Spleen (tissue), 11 donors: ENCODE results near the gene FRS3. TPM values are rescaled to one million over a fixed set of nuclear protein-coding genes. Genes with fewer than 3 reads are reported as not detected.

Experiments
- DNase-seq: peaks from one replicate; pipeline ENCODE4 v3.0.0-alpha.2; 2020
- H3K27ac ChIP-seq, 8 donors: fragments of 200-600 bp; sonication (generic) in 7 of 8; 1 replicate in 4 of 8; 2 replicates in 4 of 8; pipeline versions ENCODE4 v1.5.0 to v1.8.0; 2016 to 2021; ENCODE audit warnings: inconsistent platforms in 4 of 8, mild to moderate bottlenecking in 4 of 8, moderate library complexity in 1 of 8
- H3K27me3 ChIP-seq, 7 donors: fragments of 200-600 bp; sonication (generic) in 6 of 7; replicated peaks in 1 of 7; 1 replicate in 4 of 7; 2 replicates in 3 of 7; pipeline versions ENCODE4 v1.5.0 to v1.8.0; 2016 to 2021; ENCODE audit warnings: inconsistent platforms in 3 of 7, mild to moderate bottlenecking in 1 of 7
- H3K36me3 ChIP-seq, 6 donors: fragments of 200-600 bp; sonication (generic) in 5 of 6; 1 replicate in 4 of 6; 2 replicates in 2 of 6; pipeline versions ENCODE4 v1.5.0 to v1.8.0; 2016 to 2021; ENCODE audit warnings: inconsistent platforms in 2 of 6
- H3K4me1 ChIP-seq, 6 donors: fragments of 200-600 bp; sonication (generic) in 5 of 6; 1 replicate in 3 of 6; 2 replicates in 3 of 6; pipeline versions ENCODE4 v1.5.0 to v1.8.0; 2016 to 2021; ENCODE audit warnings: inconsistent platforms in 3 of 6
- H3K4me3 ChIP-seq, 8 donors: fragments of 200-600 bp; sonication (generic) in 7 of 8; 1 replicate in 4 of 8; 2 replicates in 4 of 8; pipeline versions ENCODE4 v1.5.0 to v1.8.0; 2016 to 2021; ENCODE audit warnings: inconsistent platforms in 4 of 8, mild to moderate bottlenecking in 4 of 8, moderate library complexity in 2 of 8
- H3K9me3 ChIP-seq, 8 donors: fragments of 200-600 bp; sonication (generic) in 7 of 8; 1 replicate in 4 of 8; 2 replicates in 4 of 8; pipeline versions ENCODE4 v1.5.0 to v1.8.0; 2016 to 2021; ENCODE audit warnings: inconsistent platforms in 4 of 8
- CTCF ChIP-seq, 11 experiments: fragments of 200-600 bp in 7 of 11; fragments of 450-650 bp in 4 of 11; sonication (generic) in 4 of 11; IDR thresholded peaks in 8 of 11; conservative IDR thresholded peaks in 3 of 11; 1 replicate in 7 of 11; 2 replicates in 4 of 11; pipeline versions ENCODE4 v1.4.0 to v1.8.0; 2016 to 2021; ENCODE audit warnings: antibody characterized with exemption in 11 of 11, inconsistent platforms in 4 of 11, mild to moderate bottlenecking in 1 of 11
- POLR2A ChIP-seq, 3 donors: fragments of 450-650 bp; IDR thresholded peaks; one replicate each; pipeline ENCODE4 v1.5.1; 2017; ENCODE audit warnings: antibody characterized with exemption in 3 of 3, mild to moderate bottlenecking in 1 of 3
- POLR2AphosphoS5 ChIP-seq, 3 donors: sonication (generic); formaldehyde crosslinking; IDR thresholded peaks; one replicate each; pipeline ENCODE4 v1.5.1; 2017; ENCODE audit warnings: antibody characterized with exemption in 3 of 3
- WGBS, 5 donors: extraction: QIAGEN DNeasy Blood & Tissue Kit in 3 of 5; methylation state at CpG; one replicate each; pipeline versions ENCODE4 v1.1.5 to v1.1.7; 2013 to 2018; 5-methylcytosine and 5-hydroxymethylcytosine counted together
- intact Hi-C: fragments of 100-400 bp; cut with DNase I; formaldehyde crosslinking; loops from one replicate; pipeline ENCODE4 v1.15.0; 2023; ENCODE audit warnings: low total_unique reads
- polyA plus RNA-seq, 3 donors: library from polyadenylated mRNA; stranded (reverse); fragments of 200-250 nt; gene quantifications; one replicate each; pipeline ENCODE4 v1.2.1, GENCODE V29; 2013
- total RNA-seq, 7 donors: library from RNA; depleted of rRNA in 3 of 7; stranded (reverse); fragments of >200 nt in 3 of 7; fragmentation: NEBNext Ultra II Directional in 4 of 7; extraction: Animal tissue kit (Norgen Biotek cat#: 25700) in 4 of 7; gene quantifications; one replicate each; pipeline versions ENCODE4 v1.1.0 to v1.2.1, GENCODE V29; 2016 to 2021
- donor health status: healthy with polysubstance abuse.
- donor health status: DM: no; HTN: no; CAD: no; lungs with moderate emphysema.
- donor health status: DM: no; HTN: no; CAD: no.
- donor health status: Bipolar disorder and iron deficiency.
- donor health status: healthy.
- donor health status: DM: no; HTN: no; CAD: no.
- donor health status: DM: yes; HTN: yes; CAD: no.

The FRS3 gene
- total and polyA plus RNA-seq, 10 donors: 2.6 to 7.3 (median 6.0) TPM

DNA sequence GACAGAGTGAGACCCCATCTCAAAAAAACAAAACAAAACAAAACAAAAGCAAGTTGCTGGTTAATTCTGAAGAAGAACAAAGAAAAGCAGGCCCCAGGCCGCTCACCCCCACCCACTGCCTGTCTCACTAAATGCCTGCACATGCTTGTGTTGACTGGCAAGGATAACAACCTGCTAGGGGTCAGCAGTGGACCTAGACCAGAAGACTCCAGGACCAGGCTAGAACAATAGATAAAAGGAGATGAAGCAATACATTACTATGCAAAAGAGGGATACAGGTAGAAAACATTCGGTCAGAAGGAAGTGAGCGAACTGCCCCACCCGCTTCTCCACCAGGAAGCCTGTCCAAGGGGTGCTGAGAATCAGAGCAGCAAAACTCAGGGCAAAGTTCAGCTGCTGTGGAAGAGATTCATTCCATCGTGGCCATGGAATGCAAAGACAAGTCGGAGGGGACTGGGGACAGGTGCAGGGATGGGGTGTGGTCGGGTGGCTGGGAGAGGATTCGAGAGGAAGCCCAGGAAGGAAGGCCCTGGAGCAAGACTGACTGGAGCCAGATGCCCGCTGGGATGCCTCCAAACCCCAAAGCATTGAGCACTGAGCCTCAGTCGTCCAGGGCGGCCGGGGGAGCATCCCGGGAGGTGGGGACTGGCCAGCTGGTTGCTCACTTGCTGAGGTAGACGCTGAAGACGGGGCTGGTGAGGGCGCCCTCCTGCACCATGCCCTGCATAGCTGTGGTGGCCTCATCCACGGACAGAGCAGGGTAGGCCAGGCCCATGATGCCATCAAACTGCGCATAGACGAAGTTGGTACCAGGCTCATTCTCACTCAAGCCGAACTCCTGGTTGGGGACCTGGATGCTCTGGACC is 37.8 kb downstream of the FRS3 start:
- Histone ChIP-seq H3K4me1 (peaks cover 0 to 8% (median 0%) of the 10 kb centered on the region in 6 donors), H3K36me3 (no peaks in the 10 kb centered on the region), H3K9me3 (no peaks in the 10 kb centered on the region), H3K4me3 (no peak overlapping the region), H3K27me3 (no peaks in the 10 kb centered on the region), H3K27ac (no peak overlapping the region)
- no peak for TF ChIP-seq POLR2AphosphoS5 (IDR thresholded peaks at IDR 0.05)
- TF ChIP-seq CTCF (IDR thresholded peaks at IDR 0.05 in 8 of 11, conservative IDR thresholded peaks at IDR 0.05 in 3 of 11): no peak
- no peak for TF ChIP-seq POLR2A (IDR thresholded peaks at IDR 0.05)
- intact Hi-C loops: no loop called here
- peak; percentile 76 for DNase-seq
- 77 to 90% (median 87%) methylated on average over 19 to 20 of the region's 20 CpGs for WGBS, 5 donors

DNA sequence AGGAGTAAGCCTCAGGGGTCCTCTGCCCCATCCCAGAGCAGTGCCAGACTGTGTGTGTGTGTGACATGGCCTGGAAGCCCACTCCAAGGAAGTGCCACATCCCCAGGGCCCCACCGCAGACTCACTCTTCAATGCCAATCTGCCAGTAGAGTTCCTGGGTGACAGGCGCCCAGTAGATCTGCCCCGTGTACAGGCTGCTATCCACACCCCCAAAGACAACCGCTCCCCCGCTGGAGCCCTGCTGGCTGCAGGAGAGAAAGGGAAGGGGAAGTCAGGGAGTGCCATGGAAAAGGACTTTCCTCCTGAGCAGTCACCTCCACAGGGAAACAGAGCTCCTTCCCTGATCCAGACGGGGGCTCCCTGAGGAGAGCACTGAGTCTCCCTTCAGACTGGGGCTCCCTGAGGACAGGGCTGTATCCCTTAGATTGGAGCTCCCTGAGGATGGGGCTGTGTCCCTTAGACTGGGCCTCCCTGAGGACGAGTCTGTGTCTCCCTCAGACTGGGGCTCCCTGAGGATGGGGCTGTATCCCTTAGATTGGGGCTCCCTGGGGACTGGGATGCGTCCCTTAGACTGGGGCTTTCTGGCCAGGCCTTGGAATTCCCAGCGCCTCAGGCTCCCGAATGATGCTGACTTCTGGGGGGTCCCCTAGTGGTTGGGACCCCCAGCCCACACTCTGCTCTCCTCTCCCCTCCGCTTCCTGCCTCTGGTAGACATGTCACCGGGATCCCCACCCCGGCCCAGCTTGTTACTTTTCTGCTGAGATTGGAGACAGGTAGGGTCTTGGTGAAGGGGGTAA is 39.1 kb downstream of the FRS3 start:
- no peaks in the 10 kb centered on the region for H3K9me3 ChIP-seq
- intact Hi-C loops: no loop called here
- H3K27me3 ChIP-seq: no peaks in the 10 kb centered on the region
- TF ChIP-seq POLR2A (IDR thresholded peaks at IDR 0.05) (no peak), POLR2AphosphoS5 (IDR thresholded peaks at IDR 0.05) (no peak), CTCF (IDR thresholded peaks at IDR 0.05 in 8 of 11, conservative IDR thresholded peaks at IDR 0.05 in 3 of 11) (no peak)
- H3K4me3 ChIP-seq: no peak overlapping the region
- H3K36me3 ChIP-seq: no peaks in the 10 kb centered on the region
- 71 to 92% (median 81%) methylated on average over 8 to 13 of the region's 13 CpGs for WGBS, 5 donors
- H3K4me1 ChIP-seq: peaks cover 0 to 16% (median 6%) of the 10 kb centered on the region in 6 donors
- no peak for DNase-seq
- no peak overlapping the region for H3K27ac ChIP-seq

- Histone ChIP-seq H3K36me3 (no peaks in the 10 kb centered on the region), H3K4me3 (no peak overlapping the region), H3K4me1 (peaks cover 0 to 18% (median 8%) of the 10 kb centered on the region in 6 donors), H3K27me3 (no peaks in the 10 kb centered on the region), H3K9me3 (no peaks in the 10 kb centered on the region), H3K27ac (no peak overlapping the region)
- TF ChIP-seq POLR2AphosphoS5 (IDR thresholded peaks at IDR 0.05): no peak
- TF ChIP-seq POLR2A (IDR thresholded peaks at IDR 0.05): no peak
- TF ChIP-seq CTCF (IDR thresholded peaks at IDR 0.05 in 8 of 11, conservative IDR thresholded peaks at IDR 0.05 in 3 of 11): no peak
- DNase-seq: no peak
- intact Hi-C loops: loop anchor here (10.0 kb wide), 1 partner anchor 54 kb away; no protein-coding TSS in a partner anchor
- 84 to 94% (median 89%) methylated on average over 4 of the region's 4 CpGs for WGBS, 5 donors
These were observed 40.7 kb downstream of the FRS3 start for GRCh38 chr6:41739041-41739440.
